ENCODE results near the gene TNKS2.

TNKS2 gene

GRCh38 chr10:91907033-91907594, 108.9 kb downstream of the TNKS2 start:
- Histone ChIP-seq H3K4me3 (ENCODE audit: insufficient read depth, low read depth, low read length) (peak overlapping the region; percentile 93), H3K9me3 (ENCODE audit: control insufficient read depth, low read length) (no peaks in the 10 kb centered on the region), H3K36me3 (ENCODE audit: control insufficient read depth, insufficient read depth, low read length) (no peaks in the 10 kb centered on the region), H3K27ac (ENCODE audit: insufficient read depth, low read depth, low read length, poor library complexity, severe bottlenecking) (no peak overlapping the region), H3K27me3 (ENCODE audit: control insufficient read depth, insufficient read depth, low read length, poor library complexity, severe bottlenecking) (no peaks in the 10 kb centered on the region), H3K4me1 (ENCODE audit: control insufficient read depth, insufficient read depth, low read length) (no peaks in the 10 kb centered on the region)
- WGBS, 2 experiments = 83 to 85% methylated on average over 5 of the region's 5 CpGs

- 3% methylated on average over 18 of the region's 18 CpGs for WGBS, 2 experiments
- H3K36me3 ChIP-seq (ENCODE audit: control insufficient read depth, insufficient read depth, low read length) = no peaks in the 10 kb centered on the region
Observed at GRCh38 chr10:91907914-91908336, 109.7 kb downstream of the TNKS2 start.

GRCh38 chr10:91908337-91909116, 110.3 kb downstream of the TNKS2 start:
- no peaks in the 10 kb centered on the region for H3K27me3 ChIP-seq (ENCODE audit: control insufficient read depth, insufficient read depth, low read length, poor library complexity, severe bottlenecking)
- H3K36me3 ChIP-seq (ENCODE audit: control insufficient read depth, insufficient read depth, low read length) = no peaks in the 10 kb centered on the region
- peak overlapping the region; percentile 86 for H3K27ac ChIP-seq (ENCODE audit: insufficient read depth, low read depth, low read length, poor library complexity, severe bottlenecking)
- WGBS, 2 experiments = 0% methylated on average over 93 of the region's 93 CpGs
- no peaks in the 10 kb centered on the region for H3K9me3 ChIP-seq (ENCODE audit: control insufficient read depth, low read length)
- no peaks in the 10 kb centered on the region for H3K4me1 ChIP-seq (ENCODE audit: control insufficient read depth, insufficient read depth, low read length)
- H3K4me3 ChIP-seq (ENCODE audit: insufficient read depth, low read depth, low read length) = peak overlapping the region; percentile 93

More at GRCh38 chr10:91907914-91908336, 109.7 kb downstream of the TNKS2 start:
- H3K4me1 ChIP-seq (ENCODE audit: control insufficient read depth, insufficient read depth, low read length) = no peaks in the 10 kb centered on the region
- H3K27me3 ChIP-seq (ENCODE audit: control insufficient read depth, insufficient read depth, low read length, poor library complexity, severe bottlenecking) = no peaks in the 10 kb centered on the region
- peak overlapping the region; percentile 93 for H3K4me3 ChIP-seq (ENCODE audit: insufficient read depth, low read depth, low read length)
- no peaks in the 10 kb centered on the region for H3K9me3 ChIP-seq (ENCODE audit: control insufficient read depth, low read length)
- H3K27ac ChIP-seq (ENCODE audit: insufficient read depth, low read depth, low read length, poor library complexity, severe bottlenecking) = no peak overlapping the region

- H3K36me3 ChIP-seq (ENCODE audit: control insufficient read depth, insufficient read depth, low read length) = no peaks in the 10 kb centered on the region
- peak within 1 kb of the TSS; percentile 86 for H3K27ac ChIP-seq (ENCODE audit: insufficient read depth, low read depth, low read length, poor library complexity, severe bottlenecking)
- H3K4me1 ChIP-seq (ENCODE audit: control insufficient read depth, insufficient read depth, low read length) = no peaks in the 10 kb centered on the region
- no peaks in the 10 kb centered on the region for H3K9me3 ChIP-seq (ENCODE audit: control insufficient read depth, low read length)
- H3K27me3 ChIP-seq (ENCODE audit: control insufficient read depth, insufficient read depth, low read length, poor library complexity, severe bottlenecking) = no peaks in the 10 kb centered on the region
- WGBS, 2 experiments = 1 to 2% methylated on average over 18 of the region's 19 CpGs
- peak within 1 kb of the TSS; percentile 93 for H3K4me3 ChIP-seq (ENCODE audit: insufficient read depth, low read depth, low read length)
Observed at GRCh38 chr10:91909117-91909677, 111.0 kb downstream of the TNKS2 start, which contains the start of gene FGFBP3. Gene FGFBP3 (minus strand): TSS chr10:91909486. CDS start chr10:91908969, 517 bp downstream.

GRCh38 chr10:91910467-91910866, 112.2 kb downstream of the TNKS2 start:
- Histone ChIP-seq H3K27me3 (ENCODE audit: control insufficient read depth, insufficient read depth, low read length, poor library complexity, severe bottlenecking) (no peaks in the 10 kb centered on the region), H3K4me1 (ENCODE audit: control insufficient read depth, insufficient read depth, low read length) (no peaks in the 10 kb centered on the region), H3K4me3 (ENCODE audit: insufficient read depth, low read depth, low read length) (no peak overlapping the region), H3K9me3 (ENCODE audit: control insufficient read depth, low read length) (no peaks in the 10 kb centered on the region), H3K36me3 (ENCODE audit: control insufficient read depth, insufficient read depth, low read length) (no peaks in the 10 kb centered on the region), H3K27ac (ENCODE audit: insufficient read depth, low read depth, low read length, poor library complexity, severe bottlenecking) (no peak overlapping the region)
- 91 to 95% methylated on average over 4 of the region's 4 CpGs for WGBS, 2 experiments
